SU-DHL-6 (cell line): ENCODE results near the gene SNED1.

Source experiments
- H2AFZ ChIP-seq: fragments of 200-600 bp; sonication (generic); 2 replicates; pipeline ENCODE4 v1.6.1; 2014; ENCODE audit warnings: low read depth, mild to moderate bottlenecking, moderate library complexity, mixed read lengths, antibody characterized with exemption, low read length; ENCODE audit not compliant: severe bottlenecking
- H3F3A ChIP-seq: fragments of 200-600 bp; shearing (Covaris generic); 2 replicates; pipeline ENCODE4 v1.6.0; 2016; ENCODE audit warnings: antibody characterized with exemption, mild to moderate bottlenecking; ENCODE audit not compliant: insufficient read depth
- H3K27ac ChIP-seq: fragments of 200-600 bp; sonication (generic); 2 replicates; pipeline ENCODE4 v1.5.1; 2016; ENCODE audit warnings: low read depth, mild to moderate bottlenecking, low read length, moderate library complexity, mixed read lengths
- H3K27me3 ChIP-seq: fragments of 200-600 bp; sonication (generic), shearing (Covaris generic); 2 replicates; pipeline ENCODE4 v1.6.0; 2014; ENCODE audit warnings: mild to moderate bottlenecking, low read length
- H3K36me3 ChIP-seq: fragments of 200-600 bp; sonication (generic); 2 replicates; pipeline ENCODE4 v1.6.1; 2014; ENCODE audit warnings: mild to moderate bottlenecking, low read length, mixed read lengths
- H3K4me2 ChIP-seq: fragments of 300-600, 200-600 bp; shearing (Covaris generic), sonication (generic); 2 replicates; pipeline ENCODE4 v1.6.0; 2014; ENCODE audit warnings: low read length, low read depth, mild to moderate bottlenecking; ENCODE audit not compliant: poor library complexity, severe bottlenecking
- H3K4me3 ChIP-seq: fragments of 200-600 bp; sonication (generic); 2 replicates; pipeline ENCODE4 v1.5.1; 2014; ENCODE audit warnings: antibody characterized with exemption, low read length, mild to moderate bottlenecking, mixed read lengths; ENCODE audit not compliant: insufficient read depth, poor library complexity, severe bottlenecking
- H3K79me2 ChIP-seq: fragments of 200-600 bp; sonication (generic); 2 replicates; pipeline ENCODE4 v1.6.1; 2014; ENCODE audit warnings: mild to moderate bottlenecking, low read length, moderate library complexity; ENCODE audit not compliant: insufficient read depth
- H3K9ac ChIP-seq: fragments of 200-600 bp; sonication (generic); 2 replicates; pipeline ENCODE4 v1.7.0; 2014; ENCODE audit warnings: mild to moderate bottlenecking, low read length
- H3K9me2 ChIP-seq: fragments of 200-600 bp; sonication (generic); replicated peaks from 2 replicates; pipeline ENCODE4 v1.6.1; 2014; ENCODE audit warnings: low read length; ENCODE audit not compliant: insufficient read depth
- H3K9me3 ChIP-seq: fragments of 200-600 bp; sonication (generic); 2 replicates; pipeline ENCODE4 v1.6.1; 2014; ENCODE audit warnings: low read length, mixed read lengths; ENCODE audit not compliant: insufficient read depth
- H4K20me1 ChIP-seq: fragments of 200-600 bp; sonication (generic); 2 replicates; pipeline ENCODE4 v1.6.1; 2014; ENCODE audit warnings: low read depth, mild to moderate bottlenecking, antibody characterized with exemption, low read length, moderate library complexity, mixed read lengths
- CTCF ChIP-seq: fragments of 200-600 bp; sonication (generic); IDR thresholded peaks from one replicate; pipeline ENCODE4 v1.5.1; 2017; ENCODE audit warnings: antibody characterized with exemption, mild to moderate bottlenecking, low read length, moderate library complexity; ENCODE audit not compliant: insufficient read depth, poor library complexity, severe bottlenecking
- EZH2phosphoT487 ChIP-seq: fragments of 200-600 bp; sonication (generic), shearing (Covaris generic); conservative IDR thresholded peaks from 2 replicates; pipeline ENCODE4 v1.6.1; 2018; ENCODE audit warnings: mild to moderate bottlenecking, antibody characterized with exemption, low read length, moderate library complexity, mixed read lengths

SNED1 gene

GRCh38 chr2:241072553-241073165 lies 74.2 kb downstream of the SNED1 start:
- Histone ChIP-seq H3K27me3 (no peaks in the 10 kb centered on the region), H3K9me2 (no peaks in the 10 kb centered on the region), H3K9me3 (no peaks in the 10 kb centered on the region), H3K36me3 (no peaks in the 10 kb centered on the region), H3F3A (no peaks in the 10 kb centered on the region), H3K4me3 (no peak overlapping the region), H3K9ac (no peak overlapping the region), H2AFZ (no peak overlapping the region), H3K27ac (no peak overlapping the region), H3K4me2 (no peak overlapping the region), H3K79me2 (no peaks in the 10 kb centered on the region), H4K20me1 (no peaks in the 10 kb centered on the region)
- TF ChIP-seq EZH2phosphoT487 (no peak), CTCF (no peak)

GRCh38 chr2:241073166-241074064 lies 75.0 kb downstream of the SNED1 start:
- Histone ChIP-seq H4K20me1 (no peaks in the 10 kb centered on the region), H3K79me2 (no peaks in the 10 kb centered on the region), H3K4me2 (no peak overlapping the region), H3K27ac (no peak overlapping the region), H3K9ac (no peak overlapping the region), H3K9me2 (no peaks in the 10 kb centered on the region), H3K27me3 (no peaks in the 10 kb centered on the region), H3K9me3 (no peaks in the 10 kb centered on the region), H2AFZ (no peak overlapping the region), H3K4me3 (no peak overlapping the region), H3K36me3 (no peaks in the 10 kb centered on the region), H3F3A (no peaks in the 10 kb centered on the region)
- TF ChIP-seq EZH2phosphoT487 (no peak), CTCF (no peak)

- no peaks in the 10 kb centered on the region for H4K20me1 ChIP-seq
- H3K79me2 ChIP-seq = no peaks in the 10 kb centered on the region
- H3K9me2 ChIP-seq = no peaks in the 10 kb centered on the region
Measured at GRCh38 chr2:241074065-241074818, 75.8 kb downstream of the SNED1 start.

More at GRCh38 chr2:241074065-241074818, 75.8 kb downstream of the SNED1 start:
- Histone ChIP-seq H3K27me3 (no peaks in the 10 kb centered on the region), H2AFZ (no peak overlapping the region), H3K4me2 (no peak overlapping the region), H3K9ac (no peak overlapping the region), H3K36me3 (no peaks in the 10 kb centered on the region), H3F3A (no peaks in the 10 kb centered on the region), H3K4me3 (no peak overlapping the region), H3K27ac (no peak overlapping the region), H3K9me3 (no peaks in the 10 kb centered on the region)
- TF ChIP-seq CTCF = no peak
- TF ChIP-seq EZH2phosphoT487 = no peak
